ENCODE data around the gene GSS.

GSS gene

DNA sequence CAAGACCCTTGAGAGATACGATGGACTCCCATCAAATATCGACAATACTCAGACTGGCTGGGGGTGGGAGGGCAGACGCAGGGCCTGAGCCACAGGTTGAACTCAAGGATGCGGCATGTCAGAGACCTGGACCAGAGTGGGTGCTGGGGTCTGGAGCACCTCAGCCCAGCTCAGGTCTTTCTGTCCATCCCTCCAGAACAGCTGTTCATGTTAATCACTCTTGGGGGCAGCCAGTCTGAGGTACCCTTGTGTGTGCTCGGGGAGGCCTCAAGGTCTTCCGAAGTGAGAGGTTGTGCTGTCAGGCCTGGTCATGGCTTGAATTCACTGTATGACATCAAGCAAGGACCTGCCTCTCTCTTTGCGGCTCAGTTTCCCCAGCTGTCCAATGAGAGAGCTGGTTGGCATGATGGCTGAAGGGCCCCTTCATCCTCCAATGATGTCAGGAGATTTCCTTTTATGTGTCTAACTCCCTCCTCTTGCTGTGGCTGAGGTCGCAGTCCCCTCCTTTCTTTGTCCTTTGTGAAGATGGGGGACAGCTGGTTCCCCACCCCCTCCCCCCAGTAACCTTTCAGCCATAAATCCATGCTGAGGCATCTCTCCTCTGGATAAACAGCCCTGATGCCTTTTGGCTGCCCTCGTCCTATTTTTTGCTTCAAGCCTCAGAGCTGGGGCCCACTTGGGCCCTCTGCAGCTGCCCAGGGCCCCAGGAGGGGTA is 15.4 kb upstream of the GSS start:
- TF ChIP-seq GABPA (IDR thresholded peaks at IDR 0.05; ENCODE audit: low read depth) (no peak), REST (IDR thresholded peaks at IDR 0.05; ENCODE audit: insufficient replicate concordance, low read depth) (no peak), POLR2AphosphoS5 (IDR thresholded peaks at IDR 0.05; ENCODE audit: low read depth) (no peak), CTCF (IDR thresholded peaks at IDR 0.05; ENCODE audit: insufficient read depth, low read length) (no peak), SPI1 (IDR thresholded peaks at IDR 0.05; ENCODE audit: borderline replicate concordance, low read depth) (no peak)
- Histone ChIP-seq H3K4me3 (replicated peaks; ENCODE audit: insufficient read depth, low read length) (no peak overlapping the region), H3K27ac (replicated peaks) (no peak overlapping the region), H3K27me3 (ENCODE audit: insufficient read depth, poor library complexity, severe bottlenecking) (no peaks in the 10 kb centered on the region)
- no peak for DNase-seq (ENCODE audit: low read depth in 1 of 2, low spot score in 1 of 2)

DNA sequence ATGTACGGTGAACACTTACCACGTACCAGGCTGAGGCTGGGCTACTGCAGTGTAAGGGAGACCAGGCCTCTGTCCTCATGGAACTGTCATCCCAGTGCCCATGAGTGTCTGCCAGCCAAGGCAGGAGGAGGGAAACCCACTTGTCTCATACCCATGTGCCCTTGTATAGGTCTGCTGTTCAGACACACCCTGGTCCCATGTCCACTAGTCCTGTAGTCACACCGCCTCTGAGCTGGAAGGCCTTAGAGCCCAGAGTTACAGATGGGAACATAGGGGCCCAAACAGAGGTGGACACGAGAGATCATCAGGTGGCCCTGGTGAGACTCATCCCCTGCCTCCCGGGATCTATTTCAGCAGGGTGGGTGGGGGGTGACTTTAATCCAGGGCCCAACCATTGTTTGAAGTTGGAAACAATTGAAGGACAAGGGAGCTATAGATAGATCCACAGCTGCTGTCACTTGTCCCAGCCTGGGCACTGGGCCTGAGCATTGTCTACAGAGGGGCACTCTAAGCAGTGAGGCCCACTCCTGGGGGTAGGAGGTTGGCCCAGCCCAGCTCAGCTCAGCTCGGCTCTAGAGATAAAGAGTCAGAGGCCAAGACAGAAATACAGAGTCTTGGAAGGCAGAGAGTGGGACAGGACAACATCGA is 14.7 kb upstream of the GSS start:
- no peak for DNase-seq (ENCODE audit: low read depth in 1 of 2, low spot score in 1 of 2)
- Histone ChIP-seq H3K27me3 (ENCODE audit: insufficient read depth, poor library complexity, severe bottlenecking) (no peaks in the 10 kb centered on the region), H3K27ac (replicated peaks) (no peak overlapping the region), H3K4me3 (replicated peaks; ENCODE audit: insufficient read depth, low read length) (no peak overlapping the region)
- no peak for TF ChIP-seq SPI1 (IDR thresholded peaks at IDR 0.05; ENCODE audit: borderline replicate concordance, low read depth)

GRCh38 chr20:34968042-34968775 is 12.6 kb upstream of the GSS start:
- no peak for DNase-seq (ENCODE audit: low read depth in 1 of 2, low spot score in 1 of 2)
- Histone ChIP-seq H3K27me3 (ENCODE audit: insufficient read depth, poor library complexity, severe bottlenecking) (no peaks in the 10 kb centered on the region), H3K27ac (replicated peaks) (no peak overlapping the region), H3K4me3 (replicated peaks; ENCODE audit: insufficient read depth, low read length) (no peak overlapping the region)
- TF ChIP-seq POLR2AphosphoS5 (IDR thresholded peaks at IDR 0.05; ENCODE audit: low read depth), result no peak
- no peak for TF ChIP-seq SPI1 (IDR thresholded peaks at IDR 0.05; ENCODE audit: borderline replicate concordance, low read depth)
- TF ChIP-seq GABPA (IDR thresholded peaks at IDR 0.05; ENCODE audit: low read depth), result no peak
- TF ChIP-seq REST (IDR thresholded peaks at IDR 0.05; ENCODE audit: insufficient replicate concordance, low read depth), result no peak
- no peak for TF ChIP-seq CTCF (IDR thresholded peaks at IDR 0.05; ENCODE audit: insufficient read depth, low read length)

- Histone ChIP-seq H3K4me3 (replicated peaks; ENCODE audit: insufficient read depth, low read length) (no peak overlapping the region), H3K27me3 (ENCODE audit: insufficient read depth, poor library complexity, severe bottlenecking) (no peaks in the 10 kb centered on the region), H3K27ac (replicated peaks) (no peak overlapping the region)
- TF ChIP-seq SPI1 (IDR thresholded peaks at IDR 0.05; ENCODE audit: borderline replicate concordance, low read depth), result no peak
- TF ChIP-seq CTCF (IDR thresholded peaks at IDR 0.05; ENCODE audit: insufficient read depth, low read length), result no peak
- TF ChIP-seq GABPA (IDR thresholded peaks at IDR 0.05; ENCODE audit: low read depth), result no peak
- no peak for TF ChIP-seq POLR2AphosphoS5 (IDR thresholded peaks at IDR 0.05; ENCODE audit: low read depth)
- TF ChIP-seq REST (IDR thresholded peaks at IDR 0.05; ENCODE audit: insufficient replicate concordance, low read depth), result no peak
- no peak for DNase-seq (ENCODE audit: low read depth in 1 of 2, low spot score in 1 of 2)
Observed at GRCh38 chr20:34967421-34967820, 11.8 kb upstream of the GSS start.
